ENCODE data around the gene OSBP2.
"Not testable (repeated sequence)": the region's sequence is repeated elsewhere in the genome, so short reads cannot be mapped to it uniquely, and the experiment has no call there.

Gene OSBP2

GRCh38 chr22:30717331-30717921 lies 22.8 kb downstream of the OSBP2 start:
- no peak for DNase-seq (ENCODE audit: insufficient read length, low spot score)
- FAIRE-seq, result no peak

GRCh38 chr22:30717952-30718351 lies 23.3 kb downstream of the OSBP2 start:
- DNase-seq (ENCODE audit: insufficient read length, low spot score) (no peak), FAIRE-seq (no peak)

GRCh38 chr22:30718491-30718890 lies 23.8 kb downstream of the OSBP2 start:
- FAIRE-seq, result no peak
- no peak for DNase-seq (ENCODE audit: insufficient read length, low spot score)

- FAIRE-seq (no peak), DNase-seq (ENCODE audit: insufficient read length, low spot score) (no peak)
Measured at GRCh38 chr22:30718938-30719337, 24.3 kb downstream of the OSBP2 start.

GRCh38 chr22:30720263-30720837 lies 25.7 kb downstream of the OSBP2 start:
- no peak for FAIRE-seq
- no peak for DNase-seq (ENCODE audit: insufficient read length, low spot score)

- FAIRE-seq, result no peak
- no peak for DNase-seq (ENCODE audit: insufficient read length, low spot score)
Measured at GRCh38 chr22:30721741-30722140, 27.1 kb downstream of the OSBP2 start.

GRCh38 chr22:30728826-30729225 lies 34.2 kb downstream of the OSBP2 start:
- FAIRE-seq, result no peak
- no peak for DNase-seq (ENCODE audit: insufficient read length, low spot score)

- DNase-seq (ENCODE audit: insufficient read length, low spot score) (no peak), FAIRE-seq (no peak)
Measured at GRCh38 chr22:30731658-30732057, 37.0 kb downstream of the OSBP2 start.

- no peak for FAIRE-seq
- no peak for DNase-seq (ENCODE audit: insufficient read length, low spot score)
Measured at GRCh38 chr22:30732426-30732825, 37.8 kb downstream of the OSBP2 start.

- DNase-seq (ENCODE audit: insufficient read length, low spot score) (no peak), FAIRE-seq (no peak)
Measured at GRCh38 chr22:30733181-30733631, 38.5 kb downstream of the OSBP2 start.

GRCh38 chr22:30740007-30740406 lies 45.3 kb downstream of the OSBP2 start:
- not testable (repeated sequence) for DNase-seq (ENCODE audit: insufficient read length, low spot score); FAIRE-seq

- not testable (repeated sequence) for DNase-seq (ENCODE audit: insufficient read length, low spot score)
- peak; percentile 57 for FAIRE-seq
Measured at GRCh38 chr22:30740511-30740910, 45.8 kb downstream of the OSBP2 start.

- DNase-seq (ENCODE audit: insufficient read length, low spot score) (no peak), FAIRE-seq (peak; percentile 26)
Measured at GRCh38 chr22:30742291-30743256, 47.9 kb downstream of the OSBP2 start.

GRCh38 chr22:30743257-30744020 lies 48.8 kb downstream of the OSBP2 start:
- FAIRE-seq (no peak), DNase-seq (ENCODE audit: insufficient read length, low spot score) (no peak)

- no peak for DNase-seq (ENCODE audit: insufficient read length, low spot score)
- no peak for FAIRE-seq
Measured at GRCh38 chr22:30744224-30744623, 49.5 kb downstream of the OSBP2 start.

GRCh38 chr22:30747493-30747892 lies 52.8 kb downstream of the OSBP2 start:
- FAIRE-seq (no peak), DNase-seq (ENCODE audit: insufficient read length, low spot score) (no peak)

- FAIRE-seq (no peak), DNase-seq (ENCODE audit: insufficient read length, low spot score) (no peak)
Measured at GRCh38 chr22:30749272-30749671, 54.6 kb downstream of the OSBP2 start.

GRCh38 chr22:30749849-30750248 lies 55.2 kb downstream of the OSBP2 start:
- no peak for DNase-seq (ENCODE audit: insufficient read length, low spot score)
- no peak for FAIRE-seq

- FAIRE-seq, result no peak
- DNase-seq (ENCODE audit: insufficient read length, low spot score), result no peak
Measured at GRCh38 chr22:30751529-30751928, 56.9 kb downstream of the OSBP2 start.

- FAIRE-seq (no peak), DNase-seq (ENCODE audit: insufficient read length, low spot score) (no peak)
Measured at GRCh38 chr22:30752771-30753170, 58.1 kb downstream of the OSBP2 start.

GRCh38 chr22:30753701-30754100 lies 59.0 kb downstream of the OSBP2 start:
- no peak for DNase-seq (ENCODE audit: insufficient read length, low spot score)
- no peak for FAIRE-seq

Measured in GM19239 (cell line).